Measurements from ENCODE around the gene MT1F. TPM values are rescaled to one million over a fixed set of nuclear protein-coding genes. Genes with fewer than 3 reads are reported as not detected.

Gene MT1F
- polyA plus RNA-seq, 1 donor from 2014 or later: 1.8 TPM

- Histone ChIP-seq H3F3A (ENCODE audit: insufficient read depth, low read length, poor library complexity, severe bottlenecking) (no peaks in the 10 kb centered on the region), H3K9ac (ENCODE audit: low read length) (no peak overlapping the region), H2AFZ (ENCODE audit: low read depth, low read length) (no peak overlapping the region)
Measured at GRCh38 chr16:56686758-56687157, 29.0 kb downstream of the MT1F start.

DNA sequence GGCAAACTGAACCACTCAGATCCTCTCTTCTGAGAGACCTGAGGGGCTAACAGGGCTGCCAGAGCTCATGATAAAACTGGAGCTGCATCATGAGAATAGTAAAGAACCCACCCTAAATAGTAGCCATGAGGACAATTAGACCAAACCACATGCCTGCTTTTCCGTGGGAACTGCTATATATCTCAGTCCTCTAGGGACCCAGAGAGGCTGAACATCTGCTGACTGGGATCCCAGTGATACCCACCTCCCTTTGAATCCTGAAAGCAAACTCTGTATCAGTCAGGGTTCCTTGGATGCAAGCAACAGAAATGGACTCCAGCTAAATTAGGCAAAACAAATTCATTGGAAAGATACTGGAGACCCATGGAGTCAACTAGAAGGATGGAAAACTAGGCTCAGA lies 31.0 kb downstream of the MT1F start:
- H3K4me3 ChIP-seq (ENCODE audit: low read length): no peak overlapping the region
- H3K27ac ChIP-seq (ENCODE audit: low read length): no peak overlapping the region
- H3K27me3 ChIP-seq (ENCODE audit: insufficient read depth, low read depth, low read length): peaks cover 3% of the 10 kb centered on the region
- H3K79me2 ChIP-seq (replicated peaks; ENCODE audit: insufficient read depth, low read length): no peaks in the 10 kb centered on the region
- no peak for TF ChIP-seq RAD21 (conservative IDR thresholded peaks at IDR 0.05)
- no peak for TF ChIP-seq SMC3 (conservative IDR thresholded peaks at IDR 0.05; ENCODE audit: poor library complexity)
- TF ChIP-seq, protein P1, sequence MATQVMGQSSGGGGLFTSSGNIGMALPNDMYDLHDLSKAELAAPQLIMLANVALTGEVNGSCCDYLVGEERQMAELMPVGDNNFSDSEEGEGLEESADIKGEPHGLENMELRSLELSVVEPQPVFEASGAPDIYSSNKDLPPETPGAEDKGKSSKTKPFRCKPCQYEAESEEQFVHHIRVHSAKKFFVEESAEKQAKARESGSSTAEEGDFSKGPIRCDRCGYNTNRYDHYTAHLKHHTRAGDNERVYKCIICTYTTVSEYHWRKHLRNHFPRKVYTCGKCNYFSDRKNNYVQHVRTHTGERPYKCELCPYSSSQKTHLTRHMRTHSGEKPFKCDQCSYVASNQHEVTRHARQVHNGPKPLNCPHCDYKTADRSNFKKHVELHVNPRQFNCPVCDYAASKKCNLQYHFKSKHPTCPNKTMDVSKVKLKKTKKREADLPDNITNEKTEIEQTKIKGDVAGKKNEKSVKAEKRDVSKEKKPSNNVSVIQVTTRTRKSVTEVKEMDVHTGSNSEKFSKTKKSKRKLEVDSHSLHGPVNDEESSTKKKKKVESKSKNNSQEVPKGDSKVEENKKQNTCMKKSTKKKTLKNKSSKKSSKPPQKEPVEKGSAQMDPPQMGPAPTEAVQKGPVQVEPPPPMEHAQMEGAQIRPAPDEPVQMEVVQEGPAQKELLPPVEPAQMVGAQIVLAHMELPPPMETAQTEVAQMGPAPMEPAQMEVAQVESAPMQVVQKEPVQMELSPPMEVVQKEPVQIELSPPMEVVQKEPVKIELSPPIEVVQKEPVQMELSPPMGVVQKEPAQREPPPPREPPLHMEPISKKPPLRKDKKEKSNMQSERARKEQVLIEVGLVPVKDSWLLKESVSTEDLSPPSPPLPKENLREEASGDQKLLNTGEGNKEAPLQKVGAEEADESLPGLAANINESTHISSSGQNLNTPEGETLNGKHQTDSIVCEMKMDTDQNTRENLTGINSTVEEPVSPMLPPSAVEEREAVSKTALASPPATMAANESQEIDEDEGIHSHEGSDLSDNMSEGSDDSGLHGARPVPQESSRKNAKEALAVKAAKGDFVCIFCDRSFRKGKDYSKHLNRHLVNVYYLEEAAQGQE (IDR thresholded peaks at IDR 0.05; ENCODE audit: borderline replicate concordance): no peak
- TF ChIP-seq POLR2AphosphoS5 (IDR thresholded peaks at IDR 0.05): no peak
- TF ChIP-seq EZH2 (IDR thresholded peaks at IDR 0.05; ENCODE audit: borderline replicate concordance, insufficient read depth, low read length, poor library complexity, severe bottlenecking): no peak
- no peak for TF ChIP-seq EP300 (conservative IDR thresholded peaks at IDR 0.05; ENCODE audit: poor library complexity, severe bottlenecking)
- no peak for TF ChIP-seq TAF1 (IDR thresholded peaks at IDR 0.05; ENCODE audit: low read depth)
- no peak for TF ChIP-seq MXI1 (conservative IDR thresholded peaks at IDR 0.05; ENCODE audit: poor library complexity, severe bottlenecking)
- TF ChIP-seq CTCF (IDR thresholded peaks at IDR 0.05; ENCODE audit: poor library complexity, severe bottlenecking): no peak
- H2AFZ ChIP-seq (ENCODE audit: low read depth, low read length): no peak overlapping the region
- H3K9ac ChIP-seq (ENCODE audit: low read length): no peak overlapping the region
- no peak overlapping the region for H3K4me2 ChIP-seq (ENCODE audit: low read length)
- H3F3A ChIP-seq (ENCODE audit: insufficient read depth, low read length, poor library complexity, severe bottlenecking): no peaks in the 10 kb centered on the region
- no peaks in the 10 kb centered on the region for H3K36me3 ChIP-seq (ENCODE audit: insufficient read depth, low read length)
- H3K9me3 ChIP-seq (ENCODE audit: low read length): no peaks in the 10 kb centered on the region
- H4K20me1 ChIP-seq (ENCODE audit: insufficient read depth): no peaks in the 10 kb centered on the region
- H3K9me2 ChIP-seq (ENCODE audit: insufficient read depth, low read length): no peaks in the 10 kb centered on the region

More at GRCh38 chr16:56686758-56687157, 29.0 kb downstream of the MT1F start:
- Histone ChIP-seq H3K4me2 (ENCODE audit: low read length) (no peak overlapping the region), H3K9me3 (ENCODE audit: low read length) (no peaks in the 10 kb centered on the region), H3K9me2 (ENCODE audit: insufficient read depth, low read length) (no peaks in the 10 kb centered on the region), H3K27ac (ENCODE audit: low read length) (no peak overlapping the region), H3K79me2 (replicated peaks; ENCODE audit: insufficient read depth, low read length) (no peaks in the 10 kb centered on the region), H4K20me1 (ENCODE audit: insufficient read depth) (no peaks in the 10 kb centered on the region), H3K36me3 (ENCODE audit: insufficient read depth, low read length) (no peaks in the 10 kb centered on the region), H3K27me3 (ENCODE audit: insufficient read depth, low read depth, low read length) (peaks cover 23% of the 10 kb centered on the region), H3K4me3 (ENCODE audit: low read length) (no peak overlapping the region)
- TF ChIP-seq POLR2AphosphoS5 (IDR thresholded peaks at IDR 0.05) (no peak), RAD21 (conservative IDR thresholded peaks at IDR 0.05) (no peak), EZH2 (IDR thresholded peaks at IDR 0.05; ENCODE audit: borderline replicate concordance, insufficient read depth, low read length, poor library complexity, severe bottlenecking) (no peak), TAF1 (IDR thresholded peaks at IDR 0.05; ENCODE audit: low read depth) (no peak), MXI1 (conservative IDR thresholded peaks at IDR 0.05; ENCODE audit: poor library complexity, severe bottlenecking) (no peak), CTCF (IDR thresholded peaks at IDR 0.05; ENCODE audit: poor library complexity, severe bottlenecking) (no peak), EP300 (conservative IDR thresholded peaks at IDR 0.05; ENCODE audit: poor library complexity, severe bottlenecking) (no peak), SMC3 (conservative IDR thresholded peaks at IDR 0.05; ENCODE audit: poor library complexity) (no peak)
- TF ChIP-seq, protein P1 (IDR thresholded peaks at IDR 0.05; ENCODE audit: borderline replicate concordance): no peak

All from neural cell (in vitro differentiated cells).